NCI-H2107 (cell line): ENCODE data around the gene EML6.
"Not testable (repeated sequence)": the region's sequence is repeated elsewhere in the genome, so short reads cannot be mapped to it uniquely, and the experiment has no call there.

Experiments
- DNase-seq: peaks from one replicate; lab custom pipeline; 2025; lab: John Stamatoyannopoulos, UW

Gene EML6

DNA sequence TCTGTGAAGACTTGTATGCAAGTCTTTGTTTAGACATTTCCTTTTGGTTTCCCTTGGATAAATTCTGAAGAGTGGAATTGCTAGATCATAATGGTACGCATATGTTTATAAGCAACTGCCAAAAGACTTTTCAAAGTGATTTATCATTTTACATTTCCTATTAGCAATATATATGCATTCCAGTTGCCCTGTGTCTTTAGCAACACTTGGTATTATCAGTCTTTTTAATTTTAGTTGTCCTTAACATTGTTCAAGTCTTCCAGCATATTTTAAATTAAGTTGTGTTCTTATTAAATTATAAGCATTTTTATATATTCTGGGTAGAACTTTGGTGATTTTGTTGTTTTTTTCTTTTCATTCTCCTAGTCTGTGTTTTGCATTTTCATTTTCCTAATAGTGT is 81.8 kb downstream of the EML6 start:
- no peak for DNase-seq

DNA sequence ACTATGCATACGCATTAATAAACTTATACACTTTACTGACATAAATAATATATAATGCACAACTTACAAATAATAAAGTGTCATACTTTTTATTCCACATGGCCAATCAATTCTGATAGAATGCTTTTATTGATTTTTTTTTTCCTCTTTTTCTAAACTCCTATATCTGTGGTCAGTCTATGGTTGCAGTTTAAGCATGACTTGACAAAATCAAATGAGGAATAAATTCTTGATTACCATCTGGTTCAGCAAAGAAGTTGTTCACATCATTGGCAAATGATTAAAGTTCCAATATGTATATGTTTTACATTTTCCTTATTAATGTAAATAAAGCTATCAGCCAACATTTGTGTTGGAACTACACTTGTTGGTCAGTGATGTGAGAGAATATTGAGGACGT is 83.5 kb downstream of the EML6 start:
- DNase-seq = no peak

- no peak for DNase-seq
Observed at GRCh38 chr2:54808661-54809060, 85.2 kb downstream of the EML6 start.

DNA sequence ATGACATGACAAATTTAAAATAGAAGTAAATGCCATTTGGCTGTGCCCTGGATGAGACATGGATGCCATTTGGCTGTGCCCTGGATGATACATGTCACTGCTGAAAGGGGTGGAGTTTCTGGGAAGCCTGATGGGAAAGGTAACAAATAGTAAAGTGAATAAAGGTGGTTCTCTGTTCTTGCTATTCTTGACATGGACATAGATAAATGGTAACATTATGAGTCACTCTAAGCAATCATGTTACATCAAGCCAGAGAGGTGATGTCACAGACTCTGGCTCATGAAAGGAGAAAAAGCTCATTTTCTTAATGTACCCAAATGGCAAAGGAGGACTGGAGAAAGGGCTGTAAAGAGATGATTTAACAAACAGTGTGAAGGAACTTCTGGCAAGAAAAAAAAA is 86.4 kb downstream of the EML6 start:
- DNase-seq = no peak

- DNase-seq = no peak
Observed at GRCh38 chr2:54810246-54810645, 86.8 kb downstream of the EML6 start.

DNA sequence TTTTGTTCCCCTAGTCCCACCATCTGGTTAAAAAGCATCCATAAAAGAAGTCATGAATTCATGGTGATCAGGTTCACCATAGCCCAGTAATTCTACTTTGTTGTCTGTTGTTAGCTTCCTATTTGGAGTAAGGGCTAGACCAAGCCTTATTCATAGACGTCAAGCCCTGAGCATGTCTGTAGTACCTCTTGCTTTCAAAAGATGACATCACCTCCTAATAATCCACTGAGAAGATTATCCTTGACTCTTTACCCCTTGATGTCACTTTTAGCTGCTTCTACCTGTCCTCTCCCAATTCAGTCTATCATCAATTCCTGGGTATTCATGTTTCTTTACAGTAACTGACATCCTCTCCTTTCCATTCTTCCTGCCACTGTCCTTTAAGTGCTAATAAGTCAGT is 90.1 kb downstream of the EML6 start:
- DNase-seq = no peak

GRCh38 chr2:54814389-54815147 is 91.1 kb downstream of the EML6 start:
- DNase-seq = no peak

GRCh38 chr2:54815148-54815539 is 91.7 kb downstream of the EML6 start:
- DNase-seq = no peak

DNA sequence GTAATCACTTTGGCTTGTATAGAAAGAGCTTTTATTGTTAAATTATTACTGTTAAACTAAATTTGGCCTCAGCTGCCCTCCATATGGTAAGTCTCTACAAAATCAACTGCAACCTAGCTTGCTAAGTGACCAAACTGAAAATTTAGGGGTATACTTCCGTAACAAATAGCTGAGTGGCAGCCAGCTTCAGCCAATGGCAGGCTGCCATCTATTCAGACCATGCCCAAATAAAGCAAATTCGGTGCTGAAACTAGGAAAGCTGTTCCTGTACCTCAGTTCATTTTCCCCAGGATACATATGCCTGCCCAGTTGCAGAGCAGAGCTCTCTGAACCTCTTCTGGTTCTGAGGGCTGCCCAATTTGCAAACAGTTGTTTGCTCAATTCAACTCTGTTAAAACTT is 94.8 kb downstream of the EML6 start:
- DNase-seq = no peak

GRCh38 chr2:54820558-54820957 is 97.1 kb downstream of the EML6 start:
- no peak for DNase-seq

DNA sequence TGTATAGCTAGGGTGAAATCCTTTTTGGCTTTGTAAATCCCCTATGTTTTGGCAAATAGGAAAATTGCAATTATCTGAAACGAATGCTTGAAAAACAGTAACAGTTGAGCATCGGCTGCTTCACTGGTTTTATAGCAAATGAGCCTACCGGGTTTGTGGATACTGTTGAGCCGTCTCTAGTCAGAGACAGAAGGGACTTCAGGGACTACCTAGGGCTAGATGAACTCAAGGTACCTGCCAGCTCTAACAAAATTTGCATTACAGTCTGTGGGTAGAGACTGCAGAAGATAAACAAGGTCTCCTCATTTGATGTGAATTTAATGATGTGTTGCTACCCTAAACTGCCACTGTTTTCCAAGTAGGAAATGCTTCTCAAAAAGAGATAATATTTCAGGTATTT is 101.1 kb downstream of the EML6 start:
- no peak for DNase-seq

DNA sequence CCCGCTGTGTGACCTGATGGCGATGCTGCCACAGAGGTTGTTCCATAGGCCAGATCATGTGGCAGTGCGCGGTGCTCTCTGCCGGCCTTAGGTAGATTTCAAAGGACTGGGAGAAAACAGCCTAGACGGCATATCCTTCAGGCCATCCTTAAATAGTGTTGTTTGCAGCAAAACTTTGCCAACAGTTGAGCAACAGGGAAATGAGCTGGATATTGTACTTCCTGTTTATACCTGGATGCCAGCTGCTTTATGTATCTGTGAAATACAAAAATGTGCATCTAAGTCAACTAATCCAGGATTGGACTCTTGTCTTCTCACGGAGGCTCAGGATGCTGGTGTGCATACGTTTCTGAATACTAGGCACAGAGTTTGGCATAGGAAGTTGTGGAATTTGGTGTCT is 107.1 kb downstream of the EML6 start:
- no peak for DNase-seq

DNA sequence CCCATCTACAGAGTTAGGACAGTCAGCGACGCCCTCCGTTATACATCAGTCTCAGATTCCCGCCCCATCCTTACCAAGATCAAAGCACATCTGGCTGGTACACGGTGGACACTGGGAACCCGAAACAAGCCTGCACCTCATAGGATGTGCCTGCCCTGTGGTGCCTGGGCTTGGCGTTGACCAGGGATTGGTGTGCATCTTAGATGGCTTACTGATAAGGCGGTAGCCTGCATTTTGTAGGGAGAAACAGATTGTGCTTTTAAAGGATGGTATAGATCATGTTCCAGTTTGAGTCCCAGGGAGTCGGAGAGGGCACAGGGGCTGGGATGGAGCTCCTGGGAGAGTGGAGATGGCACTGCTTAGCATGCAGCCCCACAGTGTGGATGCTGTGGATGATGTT is 108.0 kb downstream of the EML6 start:
- no peak for DNase-seq

DNA sequence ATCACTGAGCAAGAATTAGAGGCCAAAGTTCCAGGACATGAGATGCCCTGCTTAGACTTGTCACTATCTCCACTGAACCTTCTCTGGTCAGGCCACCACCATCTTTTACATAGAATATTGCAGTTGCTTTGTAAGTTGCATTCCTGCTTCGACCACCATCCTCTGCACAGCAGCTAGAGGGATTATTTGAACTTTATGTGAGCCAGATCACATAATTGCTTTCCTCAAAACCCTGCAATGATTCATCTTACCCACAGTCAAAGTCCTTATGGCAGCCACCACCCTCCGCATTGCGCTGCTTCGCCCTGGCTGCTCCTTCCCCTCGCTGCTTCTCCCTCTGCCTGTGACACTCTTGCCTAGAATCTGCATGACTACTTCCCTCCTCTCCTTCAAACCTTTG is 111.3 kb downstream of the EML6 start:
- no peak for DNase-seq

GRCh38 chr2:54836477-54836876 is 113.0 kb downstream of the EML6 start:
- DNase-seq = no peak

- peak; percentile 33 for DNase-seq
Observed at GRCh38 chr2:54838585-54839035, 115.1 kb downstream of the EML6 start.

DNA sequence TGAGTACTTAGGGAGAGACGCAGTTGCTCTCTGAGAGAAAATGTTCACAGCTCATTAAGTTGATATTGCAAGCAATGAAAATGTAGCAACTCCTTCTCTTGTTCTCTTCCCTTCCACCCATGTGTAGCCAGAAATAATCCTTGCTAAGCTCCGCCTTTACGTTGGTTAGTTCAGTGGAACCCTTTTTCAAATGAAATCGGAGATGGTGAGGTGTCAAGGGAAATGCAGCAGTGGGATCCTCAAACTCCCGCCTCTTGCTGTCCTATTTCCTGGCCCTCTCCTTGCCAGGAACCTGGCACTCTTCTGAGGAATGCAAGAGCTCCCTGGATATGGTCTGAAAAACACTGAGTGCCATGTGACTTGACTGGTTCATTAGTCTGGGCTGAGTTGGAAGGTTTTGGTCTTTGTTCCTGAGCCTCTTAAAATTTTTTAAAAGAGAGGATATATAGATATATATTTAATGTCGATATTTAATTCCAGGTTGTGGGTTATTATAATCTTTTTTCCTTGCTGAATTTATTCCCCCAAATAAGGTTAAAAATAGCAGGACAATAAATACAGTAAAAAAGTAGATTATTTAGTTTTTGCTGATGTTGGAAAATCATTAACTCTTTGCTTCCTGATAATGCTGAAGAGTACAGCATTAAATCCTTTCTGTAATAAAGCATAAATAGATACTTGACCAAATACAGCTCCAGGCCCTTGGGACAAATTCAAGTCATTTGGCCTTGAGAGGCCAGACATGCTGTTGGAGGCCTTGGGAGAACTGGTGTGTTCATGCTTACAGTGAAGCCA is 116.2 kb downstream of the EML6 start:
- DNase-seq = no peak

GRCh38 chr2:54840559-54841468 is 117.4 kb downstream of the EML6 start:
- DNase-seq = no peak

GRCh38 chr2:54841500-54841899 is 118.0 kb downstream of the EML6 start:
- not testable (repeated sequence) for DNase-seq

GRCh38 chr2:54845094-54845493 is 121.6 kb downstream of the EML6 start:
- no peak for DNase-seq

DNA sequence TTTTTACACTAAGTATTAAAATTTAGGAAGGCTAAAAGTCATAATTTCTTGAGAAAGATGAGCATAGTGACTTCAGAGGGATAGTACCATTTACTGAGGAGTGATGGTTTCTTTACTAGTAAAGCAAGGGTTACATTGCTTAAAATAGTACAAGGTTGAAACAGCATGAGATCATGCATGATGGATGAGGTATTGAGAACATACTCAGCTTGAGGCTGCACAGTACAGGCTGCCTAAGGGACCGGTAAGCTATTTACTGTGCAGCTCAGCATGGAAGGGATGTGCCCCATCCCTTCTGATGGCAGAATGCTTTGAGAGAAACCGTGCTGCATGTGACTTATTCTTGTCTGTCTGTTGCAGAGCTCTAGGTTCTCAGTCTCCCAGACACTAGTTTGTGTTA is 122.1 kb downstream of the EML6 start:
- DNase-seq = no peak
